Measurements from ENCODE around the gene ADGRF5.

The ADGRF5 gene

DNA sequence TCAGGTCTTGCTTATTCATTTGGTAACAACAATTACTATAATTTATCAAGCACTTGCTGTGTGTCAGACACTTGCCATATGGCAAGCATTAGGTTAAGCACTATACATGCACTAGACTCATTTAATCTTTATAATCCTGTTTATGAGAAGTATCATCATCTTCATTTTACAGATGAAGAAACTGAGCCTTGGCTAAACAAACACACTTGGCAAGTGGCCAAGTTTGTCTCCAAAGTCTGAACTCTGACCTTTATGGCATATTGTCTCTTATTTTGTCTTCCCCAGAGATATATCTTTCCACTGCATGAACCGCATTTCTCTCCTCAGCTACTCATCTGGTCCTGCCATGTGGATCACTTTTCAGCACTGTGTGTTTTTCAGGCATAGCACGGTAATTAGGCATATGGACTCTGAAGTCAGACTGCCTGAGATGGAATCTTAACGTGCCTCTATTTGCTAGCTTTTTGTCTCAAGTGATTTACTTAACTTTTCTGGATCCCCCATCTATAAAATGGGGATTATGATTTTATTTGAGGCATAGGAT is 4.7 kb downstream of the ADGRF5 start:
- TF ChIP-seq CTCF (IDR thresholded peaks at IDR 0.05) (no peak), ZFX (IDR thresholded peaks at IDR 0.05; ENCODE audit: borderline replicate concordance) (no peak)
- no peak overlapping the region for H3K27ac ChIP-seq

DNA sequence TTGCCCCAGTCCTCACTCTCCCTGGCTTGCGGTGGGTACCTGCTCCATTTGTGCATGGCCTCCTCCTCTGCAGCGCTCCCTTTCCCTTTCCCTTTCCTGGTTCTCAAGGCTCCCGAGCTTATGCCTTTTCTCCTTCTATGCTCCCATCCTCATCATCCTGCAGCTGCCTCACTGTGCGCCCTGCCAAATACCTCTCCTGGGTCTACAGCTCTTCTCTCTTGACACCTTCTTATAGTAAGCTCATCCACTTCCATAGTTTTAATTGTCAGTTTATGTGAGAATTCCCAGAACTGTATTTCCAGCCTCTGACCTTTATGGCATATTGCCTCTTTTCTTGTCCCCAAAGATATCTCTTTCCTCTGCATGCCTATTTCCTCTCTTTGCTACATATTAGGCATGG is 5.9 kb downstream of the ADGRF5 start:
- no peak for TF ChIP-seq CTCF (IDR thresholded peaks at IDR 0.05)
- TF ChIP-seq ZFX (IDR thresholded peaks at IDR 0.05; ENCODE audit: borderline replicate concordance): no peak
- H3K27ac ChIP-seq: no peak overlapping the region

GRCh38 chr6:46915380-46915779 is 6.4 kb downstream of the ADGRF5 start:
- TF ChIP-seq ZFX (IDR thresholded peaks at IDR 0.05; ENCODE audit: borderline replicate concordance) (no peak), CTCF (IDR thresholded peaks at IDR 0.05) (no peak)
- no peak overlapping the region; the same call in 1 of the 2 replicates for H3K27ac ChIP-seq

DNA sequence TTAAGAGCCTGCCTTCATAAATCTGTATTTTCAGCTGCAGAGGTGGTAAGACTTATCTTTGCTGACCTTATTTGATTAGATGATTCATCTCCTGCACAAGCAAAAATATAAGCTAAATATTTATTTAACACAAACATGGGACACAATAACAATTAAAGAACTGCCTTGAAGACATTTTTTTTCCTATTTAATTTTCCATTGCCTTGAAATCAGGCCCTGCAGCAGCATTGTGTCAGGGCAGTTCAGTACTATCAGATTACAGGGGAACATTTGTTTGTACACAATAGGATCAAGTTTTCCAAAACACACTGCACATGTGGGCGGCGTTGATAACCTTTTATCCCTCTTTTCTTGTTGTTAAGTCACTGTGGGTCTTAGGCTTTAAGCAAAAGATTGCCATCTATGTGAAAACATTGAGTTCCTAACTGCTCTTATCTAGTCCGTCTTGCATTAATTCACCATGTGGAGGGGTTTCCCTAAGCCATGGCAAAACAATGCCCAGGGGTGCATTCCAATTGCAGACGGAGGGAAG is 7.4 kb downstream of the ADGRF5 start:
- H3K27ac ChIP-seq: peak overlapping the region; percentile 76
- TF ChIP-seq ZFX (IDR thresholded peaks at IDR 0.05; ENCODE audit: borderline replicate concordance): no peak
- no peak for TF ChIP-seq CTCF (IDR thresholded peaks at IDR 0.05)

DNA sequence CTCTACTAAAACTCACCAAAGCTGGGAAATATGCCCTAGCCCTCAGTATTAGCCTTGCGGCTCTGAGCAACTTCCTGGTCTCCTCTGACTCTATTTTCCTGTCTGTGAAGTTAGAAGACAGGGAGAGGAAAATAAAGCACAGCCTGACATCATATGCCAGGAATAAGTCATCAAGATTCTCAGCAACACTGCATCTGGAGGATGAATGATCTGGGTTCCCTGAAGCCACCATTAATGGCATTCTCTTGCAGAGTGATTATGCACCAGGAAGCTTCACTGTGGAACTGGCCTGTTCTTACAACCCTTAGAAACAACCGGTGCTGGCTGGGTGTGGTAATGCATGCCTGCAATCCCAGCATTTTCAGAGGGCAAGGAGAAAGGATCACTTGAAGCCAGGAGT is 12.4 kb downstream of the ADGRF5 start:
- no peak overlapping the region for H3K27ac ChIP-seq
- TF ChIP-seq ZFX (IDR thresholded peaks at IDR 0.05; ENCODE audit: borderline replicate concordance): no peak
- no peak for TF ChIP-seq CTCF (IDR thresholded peaks at IDR 0.05)

GRCh38 chr6:46906776-46907175 is 15.0 kb downstream of the ADGRF5 start:
- no peak overlapping the region for H3K27ac ChIP-seq
- TF ChIP-seq CTCF (IDR thresholded peaks at IDR 0.05) (no peak), ZFX (IDR thresholded peaks at IDR 0.05; ENCODE audit: borderline replicate concordance) (no peak)

DNA sequence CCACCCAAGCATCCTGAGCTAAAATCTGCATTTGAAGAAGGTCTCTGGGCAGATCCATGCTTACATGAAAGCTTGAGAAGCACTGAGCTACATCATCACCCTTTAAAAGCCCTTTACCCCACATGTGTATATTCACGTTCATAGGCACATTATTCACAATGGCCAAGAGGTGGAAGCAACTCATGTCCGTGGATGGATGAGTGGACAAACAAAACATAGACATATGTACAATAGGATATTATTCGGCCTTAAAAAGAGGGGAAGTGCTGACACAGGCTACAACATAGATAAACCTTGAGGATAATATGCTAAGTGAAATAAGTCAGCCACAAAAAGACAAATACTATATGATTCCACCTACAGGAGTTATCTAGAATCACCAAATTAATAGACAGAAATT is 17.6 kb downstream of the ADGRF5 start:
- TF ChIP-seq ZFX (IDR thresholded peaks at IDR 0.05; ENCODE audit: borderline replicate concordance): no peak
- TF ChIP-seq CTCF (IDR thresholded peaks at IDR 0.05): no peak
- no peak overlapping the region for H3K27ac ChIP-seq

All from 22Rv1 (cell line).